ENCODE measurements around the gene FRYL.

Gene FRYL

GRCh38 chr4:48660347-48660746 lies 119.7 kb downstream of the FRYL start:
- Histone ChIP-seq H3K9me3 (ENCODE audit: insufficient read depth, low read depth, low read length) (peaks cover 4% of the 10 kb centered on the region; the same call in 1 of the 2 replicates), H3K9me2 (replicated peaks; ENCODE audit: low read depth, low read length) (no peaks in the 10 kb centered on the region), H3K36me3 (ENCODE audit: insufficient read depth, low read length) (0 out of 2 replicates have a peak, but pooled peaks cover 3% of the 10 kb centered on the region), H3K79me2 (ENCODE audit: insufficient read depth, low read length) (peaks cover 66% of the 10 kb centered on the region), H3K4me2 (ENCODE audit: low read depth, low read length, poor library complexity, severe bottlenecking) (no peak overlapping the region), H3K4me3 (ENCODE audit: low read length, poor library complexity, severe bottlenecking) (no peak overlapping the region), H2AFZ (ENCODE audit: low read length) (no peak overlapping the region), H3K9ac (ENCODE audit: low read depth, low read length, poor library complexity, severe bottlenecking) (no peak overlapping the region), H3K4me1 (ENCODE audit: insufficient read depth, low read length, poor library complexity, severe bottlenecking) (peaks cover 14% of the 10 kb centered on the region), H3F3A (ENCODE audit: low read depth) (peaks cover 4% of the 10 kb centered on the region; the same call in 1 of the 2 replicates), H4K20me1 (ENCODE audit: insufficient read depth, low read length, poor library complexity, severe bottlenecking) (peaks cover 32% of the 10 kb centered on the region), H3K27me3 (ENCODE audit: insufficient read depth, low read length, poor library complexity, severe bottlenecking) (no peaks in the 10 kb centered on the region)
- no peak for TF ChIP-seq EZH2phosphoT487 (IDR thresholded peaks at IDR 0.05; ENCODE audit: borderline replicate concordance)
- TF ChIP-seq CTCF (conservative IDR thresholded peaks at IDR 0.05; ENCODE audit: low read length): no peak

GRCh38 chr4:48654015-48654664 lies 125.9 kb downstream of the FRYL start:
- Histone ChIP-seq H3K36me3 (ENCODE audit: insufficient read depth, low read length) (peaks cover 8% of the 10 kb centered on the region; the same call in 1 of the 2 replicates), H3K9ac (ENCODE audit: low read depth, low read length, poor library complexity, severe bottlenecking) (no peak overlapping the region), H4K20me1 (ENCODE audit: insufficient read depth, low read length, poor library complexity, severe bottlenecking) (peaks cover 25% of the 10 kb centered on the region), H3F3A (ENCODE audit: low read depth) (no peaks in the 10 kb centered on the region), H3K4me2 (ENCODE audit: low read depth, low read length, poor library complexity, severe bottlenecking) (no peak overlapping the region), H3K4me1 (ENCODE audit: insufficient read depth, low read length, poor library complexity, severe bottlenecking) (peaks cover 14% of the 10 kb centered on the region), H2AFZ (ENCODE audit: low read length) (no peak overlapping the region), H3K79me2 (ENCODE audit: insufficient read depth, low read length) (peaks cover 59% of the 10 kb centered on the region), H3K9me2 (replicated peaks; ENCODE audit: low read depth, low read length) (no peaks in the 10 kb centered on the region), H3K9me3 (ENCODE audit: insufficient read depth, low read depth, low read length) (no peaks in the 10 kb centered on the region), H3K4me3 (ENCODE audit: low read length, poor library complexity, severe bottlenecking) (no peak overlapping the region), H3K27me3 (ENCODE audit: insufficient read depth, low read length, poor library complexity, severe bottlenecking) (no peaks in the 10 kb centered on the region)
- no peak for TF ChIP-seq EZH2phosphoT487 (IDR thresholded peaks at IDR 0.05; ENCODE audit: borderline replicate concordance)
- TF ChIP-seq CTCF (conservative IDR thresholded peaks at IDR 0.05; ENCODE audit: low read length): no peak

GRCh38 chr4:48653217-48654014 lies 126.7 kb downstream of the FRYL start:
- Histone ChIP-seq H3F3A (ENCODE audit: low read depth) (no peaks in the 10 kb centered on the region), H3K9me3 (ENCODE audit: insufficient read depth, low read depth, low read length) (no peaks in the 10 kb centered on the region), H4K20me1 (ENCODE audit: insufficient read depth, low read length, poor library complexity, severe bottlenecking) (peaks cover 25% of the 10 kb centered on the region), H3K4me1 (ENCODE audit: insufficient read depth, low read length, poor library complexity, severe bottlenecking) (peaks cover 14% of the 10 kb centered on the region), H2AFZ (ENCODE audit: low read length) (no peak overlapping the region), H3K4me2 (ENCODE audit: low read depth, low read length, poor library complexity, severe bottlenecking) (no peak overlapping the region), H3K27me3 (ENCODE audit: insufficient read depth, low read length, poor library complexity, severe bottlenecking) (no peaks in the 10 kb centered on the region), H3K9ac (ENCODE audit: low read depth, low read length, poor library complexity, severe bottlenecking) (no peak overlapping the region), H3K79me2 (ENCODE audit: insufficient read depth, low read length) (peaks cover 65% of the 10 kb centered on the region), H3K4me3 (ENCODE audit: low read length, poor library complexity, severe bottlenecking) (no peak overlapping the region), H3K36me3 (ENCODE audit: insufficient read depth, low read length) (peaks cover 8% of the 10 kb centered on the region; the same call in 1 of the 2 replicates), H3K9me2 (replicated peaks; ENCODE audit: low read depth, low read length) (no peaks in the 10 kb centered on the region)
- TF ChIP-seq EZH2phosphoT487 (IDR thresholded peaks at IDR 0.05; ENCODE audit: borderline replicate concordance) (no peak), CTCF (conservative IDR thresholded peaks at IDR 0.05; ENCODE audit: low read length) (no peak)

Measured in Loucy (cell line).